SK-N-SH treated with all-trans-retinoic acid at 6 μM for 48 hours (cell line): ENCODE measurements around the gene CERK.

ENCODE experiments used
- ATAC-seq: fragments of 200-7000 bp; cut with Tn5 transposase; 3 replicates; pipeline ENCODE4 v1.9.1; 2020; ENCODE audit warnings: mild to moderate bottlenecking, moderate library complexity
- ARNTL ChIP-seq: fragments of 450-650 bp; formaldehyde crosslinking; IDR thresholded peaks from 2 replicates; pipeline ENCODE4 v1.5.0; 2020; ENCODE audit warnings: low read depth, mild to moderate bottlenecking, moderate library complexity, borderline replicate concordance
- BACH2 ChIP-seq: fragments of 250-450 bp; sonication (Bioruptor Pico); IDR thresholded peaks from 2 replicates; pipeline ENCODE4 v1.9.0; 2021; ENCODE audit warnings: mild to moderate bottlenecking, borderline replicate concordance
- CREB5 ChIP-seq: fragments of 250-450 bp; sonication (Bioruptor Pico); IDR thresholded peaks from 2 replicates; pipeline ENCODE4 v1.5.1; 2020; ENCODE audit warnings: low read depth, mild to moderate bottlenecking, moderate library complexity
- CSRNP3 ChIP-seq: fragments of 250-450 bp; sonication (Bioruptor Pico); IDR thresholded peaks from 2 replicates; pipeline ENCODE4 v1.5.1; 2021; ENCODE audit warnings: mild to moderate bottlenecking, moderate library complexity
- ESRRG ChIP-seq: fragments of 250-450 bp; sonication (Bioruptor Pico); IDR thresholded peaks from 2 replicates; pipeline ENCODE4 v1.6.1; 2021; ENCODE audit warnings: mild to moderate bottlenecking
- ISL1 ChIP-seq: fragments of 250-450 bp; sonication (Bioruptor Pico); IDR thresholded peaks from 2 replicates; pipeline ENCODE4 v2.1.2; 2022; ENCODE audit warnings: mild to moderate bottlenecking, moderate library complexity
- POU6F1 ChIP-seq: fragments of 250-450 bp; sonication (Bioruptor Pico); IDR thresholded peaks from 2 replicates; pipeline ENCODE4 v1.8.0; 2021; ENCODE audit warnings: low read depth, mild to moderate bottlenecking, moderate library complexity, borderline replicate concordance
- PPARA ChIP-seq: fragments of 250-450 bp; sonication (Bioruptor Pico); IDR thresholded peaks from 2 replicates; pipeline ENCODE4 v1.5.0; 2020; ENCODE audit warnings: mild to moderate bottlenecking, borderline replicate concordance
- RARB ChIP-seq: fragments of 250-450 bp; sonication (Bioruptor Pico); IDR thresholded peaks from 2 replicates; pipeline ENCODE4 v1.8.0; 2021; ENCODE audit warnings: mild to moderate bottlenecking, moderate library complexity
- SNAI2 ChIP-seq: fragments of 250-450 bp; sonication (Bioruptor Pico); IDR thresholded peaks from 2 replicates; pipeline ENCODE4 v1.5.0; 2020; ENCODE audit warnings: mild to moderate bottlenecking, moderate library complexity
- TCF4 ChIP-seq: fragments of 250-450 bp; sonication (Bioruptor Pico); IDR thresholded peaks from 2 replicates; pipeline ENCODE4 v1.8.0; 2021; ENCODE audit warnings: mild to moderate bottlenecking, moderate library complexity, borderline replicate concordance
- TSHZ2 ChIP-seq: fragments of 250-450 bp; sonication (Bioruptor Pico); IDR thresholded peaks from 2 replicates; pipeline ENCODE4 v1.5.0; 2020; ENCODE audit warnings: mild to moderate bottlenecking, moderate library complexity
- ZC3H10 ChIP-seq: fragments of 250-450 bp; sonication (Bioruptor Pico); IDR thresholded peaks from 2 replicates; pipeline ENCODE4 v1.5.1; 2021; ENCODE audit warnings: mild to moderate bottlenecking, moderate library complexity
- ZFP30 ChIP-seq: fragments of 450-650 bp; formaldehyde crosslinking; IDR thresholded peaks from 2 replicates; pipeline ENCODE4 v1.5.0; 2022; ENCODE audit warnings: mild to moderate bottlenecking, moderate library complexity
- ZNF565 ChIP-seq: fragments of 450-650 bp; formaldehyde crosslinking; conservative IDR thresholded peaks from 2 replicates; pipeline ENCODE4 v1.5.0; 2020; ENCODE audit warnings: low read depth, mild to moderate bottlenecking, moderate library complexity
- ZNF70 ChIP-seq: fragments of 450-650 bp; formaldehyde crosslinking; IDR thresholded peaks from 2 replicates; pipeline ENCODE4 v1.5.0; 2020; ENCODE audit warnings: mild to moderate bottlenecking, moderate library complexity
- ZNF8 ChIP-seq: fragments of 450-650 bp; formaldehyde crosslinking; IDR thresholded peaks from 2 replicates; pipeline ENCODE4 v1.5.0; 2020; ENCODE audit warnings: mild to moderate bottlenecking, moderate library complexity

CERK gene

GRCh38 chr22:46725096-46725495 is 13.0 kb downstream of the CERK start:
- no peak for ATAC-seq
- TF ChIP-seq ISL1 (no peak), TSHZ2 (no peak), POU6F1 (CRISPR knock-in tag) (no peak), ZNF565 (CRISPR knock-in tag) (no peak), SNAI2 (CRISPR knock-in tag) (no peak), CSRNP3 (CRISPR knock-in tag) (no peak), ARNTL (CRISPR knock-in tag) (no peak), CREB5 (CRISPR knock-in tag) (no peak), RARB (CRISPR knock-in tag) (no peak), ZC3H10 (no peak)

- ATAC-seq: no peak
- TF ChIP-seq PPARA (CRISPR knock-in tag): no peak
- no peak for TF ChIP-seq RARB (CRISPR knock-in tag)
- no peak for TF ChIP-seq BACH2
- no peak for TF ChIP-seq ZFP30 (CRISPR knock-in tag)
- TF ChIP-seq ZNF70 (CRISPR knock-in tag): no peak
- no peak for TF ChIP-seq ZNF8 (CRISPR knock-in tag)
- no peak for TF ChIP-seq TSHZ2
These were observed 14.2 kb downstream of the CERK start for GRCh38 chr22:46723882-46724281.

- ATAC-seq: no peak
- TF ChIP-seq CSRNP3 (CRISPR knock-in tag): no peak
- TF ChIP-seq TSHZ2: no peak
- no peak for TF ChIP-seq ZFP30 (CRISPR knock-in tag)
- TF ChIP-seq PPARA (CRISPR knock-in tag): no peak
- TF ChIP-seq ISL1: no peak
- TF ChIP-seq ESRRG: no peak
- no peak for TF ChIP-seq ZNF70 (CRISPR knock-in tag)
- no peak for TF ChIP-seq TCF4 (CRISPR knock-in tag)
- TF ChIP-seq POU6F1 (CRISPR knock-in tag): no peak
- TF ChIP-seq SNAI2 (CRISPR knock-in tag): no peak
- no peak for TF ChIP-seq RARB (CRISPR knock-in tag)
These were observed 16.5 kb downstream of the CERK start for GRCh38 chr22:46721501-46722085.
